Measurements from ENCODE around the gene ANO1.

DNA sequence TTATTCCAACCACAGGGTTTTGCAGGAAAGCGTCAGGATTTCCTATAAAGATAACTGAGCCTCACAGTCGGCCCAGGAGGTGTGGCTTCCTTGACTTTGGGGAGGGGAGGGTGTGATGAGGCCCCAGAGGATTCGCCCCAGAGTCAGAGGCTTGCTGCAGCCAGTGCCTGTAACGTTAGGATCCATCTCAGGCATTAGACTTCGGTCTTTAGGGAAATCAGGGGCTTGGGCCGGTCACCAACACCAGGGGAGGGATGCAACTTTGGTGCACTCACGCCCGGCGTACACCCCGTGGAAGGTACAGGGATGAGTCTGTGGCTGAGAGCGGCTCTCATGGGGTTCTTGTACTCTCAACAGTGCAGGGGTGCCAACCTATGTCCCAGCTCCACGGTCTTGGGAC, 5.7 kb upstream of the ANO1 start:
- TF ChIP-seq, protein P1, sequence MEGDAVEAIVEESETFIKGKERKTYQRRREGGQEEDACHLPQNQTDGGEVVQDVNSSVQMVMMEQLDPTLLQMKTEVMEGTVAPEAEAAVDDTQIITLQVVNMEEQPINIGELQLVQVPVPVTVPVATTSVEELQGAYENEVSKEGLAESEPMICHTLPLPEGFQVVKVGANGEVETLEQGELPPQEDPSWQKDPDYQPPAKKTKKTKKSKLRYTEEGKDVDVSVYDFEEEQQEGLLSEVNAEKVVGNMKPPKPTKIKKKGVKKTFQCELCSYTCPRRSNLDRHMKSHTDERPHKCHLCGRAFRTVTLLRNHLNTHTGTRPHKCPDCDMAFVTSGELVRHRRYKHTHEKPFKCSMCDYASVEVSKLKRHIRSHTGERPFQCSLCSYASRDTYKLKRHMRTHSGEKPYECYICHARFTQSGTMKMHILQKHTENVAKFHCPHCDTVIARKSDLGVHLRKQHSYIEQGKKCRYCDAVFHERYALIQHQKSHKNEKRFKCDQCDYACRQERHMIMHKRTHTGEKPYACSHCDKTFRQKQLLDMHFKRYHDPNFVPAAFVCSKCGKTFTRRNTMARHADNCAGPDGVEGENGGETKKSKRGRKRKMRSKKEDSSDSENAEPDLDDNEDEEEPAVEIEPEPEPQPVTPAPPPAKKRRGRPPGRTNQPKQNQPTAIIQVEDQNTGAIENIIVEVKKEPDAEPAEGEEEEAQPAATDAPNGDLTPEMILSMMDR (IDR thresholded peaks at IDR 0.05; ENCODE audit: low read length) = no peak
- TF ChIP-seq EZH2 (optimal IDR thresholded peaks at IDR 0.05; ENCODE audit: low read depth, low read length) (no peak), EZH2phosphoT487 (IDR thresholded peaks at IDR 0.05; ENCODE audit: low read length) (no peak)
